DND-41 (cell line): ENCODE data around the gene DCLRE1C.
"Not testable (repeated sequence)": the region's sequence is repeated elsewhere in the genome, so short reads cannot be mapped to it uniquely, and the experiment has no call there.

Experiments used
- ATAC-seq: fragments of 200-7000 bp; cut with Tn5 transposase; 3 replicates; pipeline ENCODE4 v1.9.1; 2021; ENCODE audit warnings: low read depth; ENCODE audit not compliant: insufficient read depth
- DNase-seq: peaks from one replicate; pipeline ENCODE4 v3.0.0-alpha.2; 2020
- H2AFZ ChIP-seq: 2 replicates; pipeline ENCODE4 v1.6.0; 2012; ENCODE audit warnings: low read depth, low read length
- H3K27ac ChIP-seq: 2 replicates; pipeline ENCODE4 v1.5.1; 2012; ENCODE audit warnings: low read length, inconsistent platforms
- H3K27me3 ChIP-seq: fragments of 200-600 bp; sonication (generic); 2 replicates; pipeline ENCODE4 v1.6.0; 2012; ENCODE audit warnings: low read length, mild to moderate bottlenecking, inconsistent platforms; ENCODE audit not compliant: insufficient read depth, poor library complexity
- H3K36me3 ChIP-seq: 2 replicates; pipeline ENCODE4 v1.5.1; 2012; ENCODE audit warnings: low read length, inconsistent platforms; ENCODE audit not compliant: insufficient read depth
- H3K4me1 ChIP-seq: 2 replicates; pipeline ENCODE4 v1.5.1; 2012; ENCODE audit warnings: mild to moderate bottlenecking, low read length; ENCODE audit not compliant: insufficient read depth
- H3K4me2 ChIP-seq: 2 replicates; pipeline ENCODE4 v1.6.0; 2012; ENCODE audit warnings: mild to moderate bottlenecking, moderate library complexity, low read length, inconsistent platforms; ENCODE audit not compliant: insufficient read depth
- H3K4me3 ChIP-seq, 2 experiments: fragments of 200-600 bp in 1 of 2; shearing (Covaris generic) in 1 of 2; 2 replicates each; pipeline ENCODE4 v1.5.1; 2012 to 2016; ENCODE audit warnings: inconsistent platforms in 2 of 2, low read length in 2 of 2, mild to moderate bottlenecking in 2 of 2, low read depth in 1 of 2, moderate library complexity in 1 of 2
- H3K79me2 ChIP-seq: 2 replicates; pipeline ENCODE4 v1.6.0; 2012; ENCODE audit warnings: low read length, inconsistent platforms; ENCODE audit not compliant: insufficient read depth
- H3K9ac ChIP-seq: 2 replicates; pipeline ENCODE4 v1.6.0; 2012; ENCODE audit warnings: low read depth, mild to moderate bottlenecking, inconsistent platforms, low read length, moderate library complexity
- H3K9me3 ChIP-seq: 2 replicates; pipeline ENCODE4 v1.5.1; 2012; ENCODE audit warnings: low read length, moderate library complexity, mild to moderate bottlenecking, inconsistent platforms; ENCODE audit not compliant: insufficient read depth, severe bottlenecking
- H4K20me1 ChIP-seq: 2 replicates; pipeline ENCODE4 v1.6.0; 2012; ENCODE audit warnings: low read length; ENCODE audit not compliant: insufficient read depth
- EZH2 ChIP-seq: IDR thresholded peaks from 3 replicates; pipeline ENCODE4 v1.6.1; 2012; ENCODE audit warnings: borderline replicate concordance, low read depth, mild to moderate bottlenecking, moderate library complexity, low read length, inconsistent platforms; ENCODE audit not compliant: severe bottlenecking
- TF ChIP-seq, protein P1 (sequence below): IDR thresholded peaks from 2 replicates; pipeline ENCODE4 v1.5.1; 2012; ENCODE audit warnings: borderline replicate concordance, low read length, moderate library complexity, mild to moderate bottlenecking; ENCODE audit not compliant: poor library complexity, severe bottlenecking; ENCODE audit errors: extremely low read depth

The DCLRE1C gene

GRCh38 chr10:14942147-14942949, 11.5 kb downstream of the DCLRE1C start:
- not testable (repeated sequence) for ATAC-seq, H3K27me3 ChIP-seq, H3K4me1 ChIP-seq, H3K4me3 ChIP-seq, H3K9ac ChIP-seq, H3K4me2 ChIP-seq, H3K9me3 ChIP-seq, DNase-seq, H2AFZ ChIP-seq, H3K27ac ChIP-seq, H4K20me1 ChIP-seq
- peaks cover 21% of the 10 kb centered on the region for H3K79me2 ChIP-seq
- H3K36me3 ChIP-seq: peaks cover 70% of the 10 kb centered on the region

DNA sequence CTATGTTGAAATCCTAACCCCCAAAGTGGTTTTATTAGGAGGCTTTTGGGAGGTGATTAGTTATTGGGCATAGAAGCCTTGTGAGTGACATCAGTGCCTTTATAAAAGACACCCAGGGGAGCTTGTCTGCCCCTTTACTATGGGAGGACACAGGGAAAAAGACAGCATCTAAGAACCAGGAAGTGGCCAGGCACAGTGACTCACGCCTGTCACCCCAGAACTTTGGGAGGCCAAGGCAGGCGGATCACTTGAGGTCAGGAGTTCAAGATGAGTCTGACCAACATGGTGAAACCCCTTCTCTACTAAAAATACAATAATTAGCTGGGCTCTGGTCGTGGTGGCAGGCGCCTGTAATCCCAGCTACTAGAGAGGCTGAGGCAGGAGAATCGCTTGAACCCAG, 14.9 kb downstream of the DCLRE1C start:
- not testable (repeated sequence) for DNase-seq, H3K27me3 ChIP-seq, H3K9me3 ChIP-seq, H2AFZ ChIP-seq, H4K20me1 ChIP-seq, H3K9ac ChIP-seq, H3K4me3 ChIP-seq, H3K79me2 ChIP-seq, H3K4me2 ChIP-seq, H3K4me1 ChIP-seq, ATAC-seq, H3K27ac ChIP-seq
- peaks cover 67% of the 10 kb centered on the region for H3K36me3 ChIP-seq

GRCh38 chr10:14936584-14936983, 17.3 kb downstream of the DCLRE1C start:
- no peaks in the 10 kb centered on the region for H3K4me1 ChIP-seq
- H4K20me1 ChIP-seq: no peaks in the 10 kb centered on the region
- no peak overlapping the region for H3K9ac ChIP-seq
- no peaks in the 10 kb centered on the region; the same call in 1 of the 2 replicates for H3K79me2 ChIP-seq
- TF ChIP-seq, protein P1, sequence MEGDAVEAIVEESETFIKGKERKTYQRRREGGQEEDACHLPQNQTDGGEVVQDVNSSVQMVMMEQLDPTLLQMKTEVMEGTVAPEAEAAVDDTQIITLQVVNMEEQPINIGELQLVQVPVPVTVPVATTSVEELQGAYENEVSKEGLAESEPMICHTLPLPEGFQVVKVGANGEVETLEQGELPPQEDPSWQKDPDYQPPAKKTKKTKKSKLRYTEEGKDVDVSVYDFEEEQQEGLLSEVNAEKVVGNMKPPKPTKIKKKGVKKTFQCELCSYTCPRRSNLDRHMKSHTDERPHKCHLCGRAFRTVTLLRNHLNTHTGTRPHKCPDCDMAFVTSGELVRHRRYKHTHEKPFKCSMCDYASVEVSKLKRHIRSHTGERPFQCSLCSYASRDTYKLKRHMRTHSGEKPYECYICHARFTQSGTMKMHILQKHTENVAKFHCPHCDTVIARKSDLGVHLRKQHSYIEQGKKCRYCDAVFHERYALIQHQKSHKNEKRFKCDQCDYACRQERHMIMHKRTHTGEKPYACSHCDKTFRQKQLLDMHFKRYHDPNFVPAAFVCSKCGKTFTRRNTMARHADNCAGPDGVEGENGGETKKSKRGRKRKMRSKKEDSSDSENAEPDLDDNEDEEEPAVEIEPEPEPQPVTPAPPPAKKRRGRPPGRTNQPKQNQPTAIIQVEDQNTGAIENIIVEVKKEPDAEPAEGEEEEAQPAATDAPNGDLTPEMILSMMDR: no peak
- no peak for TF ChIP-seq EZH2
- no peak overlapping the region for H3K4me3 ChIP-seq
- no peak overlapping the region for H3K4me2 ChIP-seq
- H3K27me3 ChIP-seq: no peaks in the 10 kb centered on the region
- H3K36me3 ChIP-seq: peaks cover 68% of the 10 kb centered on the region
- H2AFZ ChIP-seq: no peak overlapping the region
- H3K9me3 ChIP-seq: no peaks in the 10 kb centered on the region
- H3K27ac ChIP-seq: no peak overlapping the region
- DNase-seq (no peak), ATAC-seq (no peak)

DNA sequence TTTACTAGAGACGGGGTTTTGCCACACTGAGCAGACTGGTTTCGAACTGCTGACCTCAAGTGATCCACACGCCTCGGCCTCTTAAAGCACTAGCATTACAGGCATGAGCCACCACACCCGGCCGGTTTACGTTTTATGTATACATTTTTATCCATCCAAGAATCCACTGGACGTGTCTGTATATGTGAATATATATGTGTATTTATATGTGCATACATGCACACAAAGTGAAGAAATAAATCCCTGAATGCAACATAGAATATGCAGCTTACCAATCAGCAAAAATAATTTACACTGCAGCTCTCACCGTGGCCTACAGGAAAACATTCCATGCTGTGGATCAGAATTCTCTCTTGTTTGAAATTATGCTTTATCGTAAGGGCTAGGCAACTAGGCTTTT, 23.3 kb downstream of the DCLRE1C start:
- ATAC-seq: no peak
- Histone ChIP-seq H3K4me1 (no peaks in the 10 kb centered on the region), H3K4me2 (no peak overlapping the region), H2AFZ (no peak overlapping the region), H3K27me3 (no peaks in the 10 kb centered on the region), H3K27ac (no peak overlapping the region), H3K4me3 (no peak overlapping the region), H3K36me3 (peaks cover 94% of the 10 kb centered on the region), H4K20me1 (no peaks in the 10 kb centered on the region), H3K79me2 (no peaks in the 10 kb centered on the region), H3K9me3 (no peaks in the 10 kb centered on the region), H3K9ac (no peak overlapping the region)
- no peak for TF ChIP-seq EZH2
- TF ChIP-seq, protein P1: no peak
- no peak for DNase-seq
